Activated CD4-positive, alpha-beta memory T cell treated with anti-CD3 and anti-CD28 coated beads for 36 hours (primary cell): Measurements from ENCODE around the gene OR52M1. TPM values are rescaled to one million over a fixed set of nuclear protein-coding genes. Genes with fewer than 3 reads are reported as not detected.

Source experiments
- CTCF ChIA-PET: fragments of 350-600 bp; sonication (Branson Sonifier 250); formaldehyde crosslinking; loops from one replicate; lab custom pipeline; 2021; ENCODE audit warnings: antibody characterized with exemption, inconsistent platforms; lab: Charles Lee
- POLR2A ChIA-PET: fragments of 350-600 bp; sonication (Branson Sonifier 250); formaldehyde crosslinking; loops from one replicate; lab custom pipeline; 2021; ENCODE audit warnings: antibody characterized with exemption; lab: Charles Lee
- DNase-seq: peaks from one replicate; pipeline ENCODE4 v3.0.0-alpha.2; 2020
- H3K27ac Mint-ChIP-seq: one replicate; pipeline ENCODE4 v1.8.0; 2021; ENCODE audit warnings: mixed read lengths
- H3K27me3 Mint-ChIP-seq: one replicate; pipeline ENCODE4 v1.8.0; 2021; ENCODE audit warnings: mixed read lengths
- H3K36me3 Mint-ChIP-seq: one replicate; pipeline ENCODE4 v1.8.0; 2021; ENCODE audit warnings: mixed read lengths
- H3K4me1 Mint-ChIP-seq: one replicate; pipeline ENCODE4 v1.8.0; 2021; ENCODE audit warnings: low read depth, mixed read lengths
- H3K4me3 Mint-ChIP-seq: one replicate; pipeline ENCODE4 v1.8.0; 2021; ENCODE audit warnings: mild to moderate bottlenecking, mixed read lengths
- H3K9me3 Mint-ChIP-seq: one replicate; pipeline ENCODE4 v1.8.0; 2021; ENCODE audit warnings: mixed read lengths
- intact Hi-C: fragments of 100-400 bp; cut with micrococcal nuclease; formaldehyde crosslinking; loops from one replicate; pipeline ENCODE4 v1.15.1; 2023
- total RNA-seq, 2 experiments: library from RNA; stranded (reverse); gene quantifications; one replicate each; pipeline ENCODE4 v1.2.3, GENCODE V29; 2021

OR52M1 gene
- total RNA-seq, 2 experiments from 2014 or later = not detected

DNA sequence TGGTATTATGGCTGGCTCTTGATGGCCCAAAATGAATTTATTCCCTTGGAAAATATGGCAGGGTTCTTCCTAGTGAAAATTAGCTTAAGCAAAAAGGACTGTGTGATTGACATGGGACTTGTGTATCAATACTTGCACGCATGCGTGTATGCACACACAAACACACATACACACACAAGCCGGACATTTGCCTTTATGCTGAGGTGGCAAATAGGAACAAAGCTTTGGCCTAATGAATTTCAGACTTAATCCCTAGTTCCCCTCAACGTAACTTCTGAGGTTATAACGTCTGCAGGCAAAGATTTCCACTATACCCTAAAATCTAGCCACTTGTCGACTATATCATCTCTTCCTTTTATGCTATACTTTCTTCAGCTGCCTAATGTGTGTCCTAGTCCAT lies 33.6 kb downstream of the OR52M1 start:
- Mint-ChIP-seq H3K9me3 (no peaks in the 10 kb centered on the region), H3K27ac (no peak overlapping the region), H3K4me1 (peaks cover 5% of the 10 kb centered on the region), H3K4me3 (no peak overlapping the region), H3K36me3 (no peaks in the 10 kb centered on the region), H3K27me3 (peaks cover 9% of the 10 kb centered on the region)
- ChIA-PET CTCF (no interaction called here), POLR2A (no interaction called here)
- intact Hi-C loops = no loop called here
- DNase-seq = no peak

DNA sequence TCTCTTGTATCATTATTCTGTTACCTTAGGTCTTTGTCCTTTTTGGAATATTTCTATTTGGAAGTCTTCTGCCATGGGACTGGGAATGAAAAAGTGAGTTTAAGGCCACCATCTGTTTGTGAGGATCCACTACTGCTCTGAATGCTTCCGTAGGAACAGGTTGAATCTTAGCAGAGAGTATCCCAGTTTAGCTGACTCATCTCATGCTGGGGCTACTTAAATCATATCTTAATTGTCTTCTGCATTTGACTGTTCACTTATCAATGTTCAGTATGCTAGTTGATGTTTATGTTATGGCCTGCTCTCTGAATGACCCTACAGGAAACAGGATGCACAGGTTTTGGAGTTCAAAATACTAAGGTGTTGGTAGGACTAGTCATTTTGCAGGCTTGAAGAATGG lies 35.1 kb downstream of the OR52M1 start:
- Mint-ChIP-seq H3K27ac (no peak overlapping the region), H3K9me3 (no peaks in the 10 kb centered on the region), H3K27me3 (peaks cover 9% of the 10 kb centered on the region), H3K4me1 (peaks cover 5% of the 10 kb centered on the region), H3K36me3 (no peaks in the 10 kb centered on the region), H3K4me3 (no peak overlapping the region)
- ChIA-PET CTCF (no interaction called here), POLR2A (no interaction called here)
- intact Hi-C loops = no loop called here
- DNase-seq = no peak

GRCh38 chr11:4581443-4581842 lies 36.5 kb downstream of the OR52M1 start, which contains the start of gene OR52I2:
Gene OR52I2, plus strand, starts transcription at chr11:4581743.
- Mint-ChIP-seq H3K4me3 (no peak within 1 kb of the TSS), H3K4me1 (no peaks in the 10 kb centered on the region), H3K36me3 (no peaks in the 10 kb centered on the region), H3K9me3 (no peaks in the 10 kb centered on the region), H3K27me3 (peaks cover 10% of the 10 kb centered on the region), H3K27ac (no peak within 1 kb of the TSS)
- ChIA-PET CTCF (no interaction called here), POLR2A (no interaction called here)
- DNase-seq = no peak
- intact Hi-C loops = no loop called here

DNA sequence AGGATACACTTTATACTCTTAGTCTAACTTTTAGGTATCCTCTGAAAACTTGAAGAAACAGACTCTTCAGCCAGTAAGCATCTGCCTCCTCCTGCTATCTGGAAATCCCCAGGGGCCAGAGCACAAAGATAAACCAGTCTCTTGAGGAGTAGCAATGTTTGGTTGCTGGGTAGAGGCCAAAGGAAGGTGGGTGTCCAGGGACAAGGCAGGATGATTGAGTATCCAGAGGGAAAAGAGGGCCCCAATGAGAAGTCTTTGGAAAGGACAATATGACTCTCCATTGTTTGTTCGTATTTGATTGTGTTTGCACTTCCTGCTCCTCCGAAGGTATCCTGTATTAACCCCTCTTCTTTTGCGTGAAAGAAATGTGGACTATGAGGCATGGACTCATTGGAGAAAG lies 44.0 kb downstream of the OR52M1 start:
- no peaks in the 10 kb centered on the region for H3K9me3 Mint-ChIP-seq
- intact Hi-C loops = no loop called here
- POLR2A ChIA-PET = no interaction called here
- H3K4me3 Mint-ChIP-seq = no peak overlapping the region
- H3K36me3 Mint-ChIP-seq = no peaks in the 10 kb centered on the region
- peaks cover 4% of the 10 kb centered on the region for H3K27me3 Mint-ChIP-seq
- no peak overlapping the region for H3K27ac Mint-ChIP-seq
- H3K4me1 Mint-ChIP-seq = no peaks in the 10 kb centered on the region
- CTCF ChIA-PET = no interaction called here
- DNase-seq = no peak

DNA sequence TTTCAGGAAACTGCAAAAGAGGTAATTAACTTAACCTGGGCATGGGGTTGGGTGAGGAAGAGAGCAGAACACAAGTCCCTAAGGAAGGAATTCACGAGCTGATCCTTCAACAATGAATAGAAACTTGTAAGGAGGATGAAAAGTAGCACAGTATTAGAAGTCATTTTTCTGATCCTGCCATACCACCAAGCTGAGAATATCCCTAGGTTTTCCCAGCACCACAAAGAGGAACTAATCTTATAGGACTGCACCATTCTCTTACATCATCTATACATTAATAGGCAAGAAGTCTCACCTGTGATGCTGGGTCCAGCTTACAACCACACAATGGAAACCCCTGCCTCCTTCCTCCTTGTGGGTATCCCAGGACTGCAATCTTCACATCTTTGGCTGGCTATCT lies 48.7 kb downstream of the OR52M1 start, which contains the start of gene OR52I1:
Gene OR52I1 (plus strand): TSS at position 301 of the 400 bp plus-strand sequence. CDS start 0 bp downstream, at position 301.
- intact Hi-C loops = no loop called here
- peaks cover 2% of the 10 kb centered on the region for H3K27me3 Mint-ChIP-seq
- no peak for DNase-seq
- no peaks in the 10 kb centered on the region for H3K4me1 Mint-ChIP-seq
- H3K36me3 Mint-ChIP-seq = peaks cover 8% of the 10 kb centered on the region
- ChIA-PET POLR2A (no interaction called here), CTCF (no interaction called here)
- H3K27ac Mint-ChIP-seq = no peak within 1 kb of the TSS
- H3K4me3 Mint-ChIP-seq = no peak within 1 kb of the TSS
- no peaks in the 10 kb centered on the region for H3K9me3 Mint-ChIP-seq

Other genes with a start within 250 kb of the OR52M1 start
- not detected for gene OR52B4, start 176.8 kb upstream of the OR52M1 start, total RNA-seq
- gene TRIM21, start 151.5 kb upstream of the OR52M1 start, total RNA-seq = 10 to 100 TPM; 39.2 to 40.3 TPM
- not detected for gene OR52K2, start 95.9 kb upstream of the OR52M1 start, total RNA-seq
- gene OR52K1, start 62.5 kb upstream of the OR52M1 start, total RNA-seq = not detected
- gene OR52I2, start 36.6 kb downstream of the OR52M1 start, total RNA-seq = not detected
- not detected for gene OR52I1, start 48.8 kb downstream of the OR52M1 start, total RNA-seq
- 1 to 10 TPM; 8.7 to 9.2 TPM for gene TRIM68, start 63.0 kb downstream of the OR52M1 start, total RNA-seq
- not detected for gene OR51D1, start 92.3 kb downstream of the OR52M1 start, total RNA-seq
- gene OR51E1, start 98.8 kb downstream of the OR52M1 start, total RNA-seq = not detected
- gene OR51E2, start 152.7 kb downstream of the OR52M1 start, total RNA-seq = not detected
- gene MMP26, start 159.6 kb downstream of the OR52M1 start, total RNA-seq = not detected
- not detected for gene OR51F1, start 224.7 kb downstream of the OR52M1 start, total RNA-seq